ENCODE results near the gene QRFP. TPM values are rescaled to one million over a fixed set of nuclear protein-coding genes. Genes with fewer than 3 reads are reported as not detected.

QRFP gene
- total and polyA plus RNA-seq, 9 donors: not detected

- Histone ChIP-seq H3K4me3 (no peak overlapping the region), H3K4me1 (ENCODE audit: insufficient read depth) (peaks cover 8% of the 10 kb centered on the region), H3K27me3 (no peaks in the 10 kb centered on the region), H3K36me3 (no peaks in the 10 kb centered on the region), H3K27ac (no peak overlapping the region), H3K9me3 (no peaks in the 10 kb centered on the region)
- intact Hi-C loops (cut with DNase I): no loop called here
- no peak for TF ChIP-seq EP300 (IDR thresholded peaks at IDR 0.05)
- TF ChIP-seq CTCF (IDR thresholded peaks at IDR 0.05): no peak
- TF ChIP-seq POLR2A (IDR thresholded peaks at IDR 0.05): no peak
- 89 to 91% (median 90%) methylated on average over 42 of the region's 42 CpGs for WGBS, 3 donors
- DNase-seq: no peak
These were observed 27.2 kb upstream of the QRFP start for GRCh38 chr9:130923611-130924447.

GRCh38 chr9:130922893-130923610 lies 26.4 kb upstream of the QRFP start:
- WGBS, 3 donors: 85 to 91% (median 90%) methylated on average over 16 of the region's 16 CpGs
- Histone ChIP-seq H3K36me3 (no peaks in the 10 kb centered on the region), H3K4me3 (no peak overlapping the region), H3K4me1 (ENCODE audit: insufficient read depth) (peaks cover 8% of the 10 kb centered on the region), H3K27ac (no peak overlapping the region), H3K27me3 (no peaks in the 10 kb centered on the region), H3K9me3 (no peaks in the 10 kb centered on the region)
- DNase-seq: no peak
- intact Hi-C loops (cut with DNase I): no loop called here
- TF ChIP-seq CTCF (IDR thresholded peaks at IDR 0.05) (no peak), POLR2A (IDR thresholded peaks at IDR 0.05) (no peak), EP300 (IDR thresholded peaks at IDR 0.05) (no peak)

- Histone ChIP-seq H3K4me1 (ENCODE audit: insufficient read depth) (peaks cover 8% of the 10 kb centered on the region), H3K27ac (no peak overlapping the region), H3K27me3 (no peaks in the 10 kb centered on the region), H3K4me3 (no peak overlapping the region), H3K36me3 (no peaks in the 10 kb centered on the region), H3K9me3 (no peaks in the 10 kb centered on the region)
- DNase-seq: no peak
- WGBS, 3 donors: 67 to 72% (median 69%) methylated on average over 31 of the region's 31 CpGs
- TF ChIP-seq CTCF (IDR thresholded peaks at IDR 0.05): no peak
- intact Hi-C loops (cut with DNase I): no loop called here
These were observed 25.6 kb upstream of the QRFP start for GRCh38 chr9:130921989-130922892.

DNA sequence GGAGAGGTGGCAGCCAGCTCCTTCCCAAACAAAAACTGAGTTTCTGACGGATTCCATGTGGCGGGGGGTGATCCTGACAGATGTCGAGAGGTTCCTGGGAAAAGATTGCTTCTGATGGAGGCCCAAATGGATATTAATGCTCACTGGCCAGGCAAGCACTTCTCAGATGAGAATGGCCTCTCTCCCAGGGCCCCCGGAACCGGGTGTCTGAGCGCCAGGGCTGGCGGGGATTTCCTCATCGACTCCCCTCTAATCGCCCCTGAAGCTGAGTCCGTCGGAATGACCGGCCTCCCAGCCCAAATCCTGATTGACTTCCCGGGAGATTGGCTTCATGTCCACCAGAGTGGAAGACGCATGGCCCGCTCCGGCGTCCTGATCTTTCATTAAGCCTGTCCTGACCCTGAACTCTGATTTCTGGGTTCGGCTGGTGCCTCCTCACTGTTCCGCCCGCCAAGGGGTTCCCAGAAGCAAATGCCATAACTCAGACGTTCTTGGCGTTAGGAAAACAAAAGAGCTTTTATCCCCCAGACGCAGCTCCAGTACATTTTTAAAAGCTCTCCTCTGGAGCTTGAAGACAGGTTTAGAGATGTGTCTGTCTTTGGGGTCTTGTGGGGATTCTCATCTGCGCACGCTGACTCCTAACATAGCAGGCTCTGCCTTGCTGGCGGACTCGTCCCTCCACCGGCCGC lies 24.8 kb upstream of the QRFP start:
- 14 to 27% (median 19%) methylated on average over 29 of the region's 29 CpGs for WGBS, 3 donors
- TF ChIP-seq POLR2A (IDR thresholded peaks at IDR 0.05) (no peak), CTCF (IDR thresholded peaks at IDR 0.05) (no peak), EP300 (IDR thresholded peaks at IDR 0.05) (no peak)

More for the DNA sequence above, 24.8 kb upstream of the QRFP start:
- Histone ChIP-seq H3K4me1 (ENCODE audit: insufficient read depth) (peaks cover 8% of the 10 kb centered on the region), H3K36me3 (no peaks in the 10 kb centered on the region), H3K4me3 (no peak overlapping the region), H3K27me3 (no peaks in the 10 kb centered on the region), H3K9me3 (no peaks in the 10 kb centered on the region), H3K27ac (no peak overlapping the region)
- intact Hi-C loops (cut with DNase I): no loop called here
- peak; percentile 34 to 67 (median 47) for DNase-seq

Data from ovary (tissue), 9 donors.